Lung microvascular endothelial cell (primary cell): ENCODE results near the gene NT5C1B. TPM values are rescaled to one million over a fixed set of nuclear protein-coding genes. Genes with fewer than 3 reads are reported as not detected.

Experiments
- DNase-seq, 2 donors: peaks; one replicate each; pipeline versions ENCODE4 v3.0.0 to v3.0.0-alpha.2; 2010; ENCODE audit warnings: low read depth in 2 of 2
- total RNA-seq: library from RNA; depleted of rRNA; stranded (reverse); fragments of >200 nt; gene quantifications from 2 replicates; pipeline ENCODE4 v1.2.1, GENCODE V29; 2014

The NT5C1B gene
- total RNA-seq, 1 donor from 2014 or later = not detected

- peak; percentile 42 to 44 for DNase-seq
These were observed 10.3 kb upstream of the NT5C1B start for GRCh38 chr2:18599509-18600254.

GRCh38 chr2:18598848-18599484 is 9.6 kb upstream of the NT5C1B start:
- DNase-seq = peak in 1 of 2 donors; percentile 24

- DNase-seq = peak; percentile 25 to 53
These were observed 8.2 kb upstream of the NT5C1B start for GRCh38 chr2:18597618-18598017.

GRCh38 chr2:18596993-18597392 is 7.6 kb upstream of the NT5C1B start:
- DNase-seq = no peak

- no peak for DNase-seq
These were observed 4.1 kb upstream of the NT5C1B start for GRCh38 chr2:18593496-18593895.

- DNase-seq = no peak
These were observed 3.0 kb upstream of the NT5C1B start for GRCh38 chr2:18592372-18592771.

GRCh38 chr2:18588802-18589201 is 567 bp downstream of the NT5C1B start:
- no peak for DNase-seq

GRCh38 chr2:18588049-18588448 is 1.3 kb downstream of the NT5C1B start:
- no peak for DNase-seq

GRCh38 chr2:18585526-18585925 is 3.8 kb downstream of the NT5C1B start:
- no peak for DNase-seq

- DNase-seq = no peak
These were observed 4.8 kb downstream of the NT5C1B start for GRCh38 chr2:18584608-18584954.

- DNase-seq = no peak
These were observed 5.3 kb downstream of the NT5C1B start for GRCh38 chr2:18583905-18584607.

GRCh38 chr2:18580606-18581005 is 8.8 kb downstream of the NT5C1B start:
- DNase-seq = no peak

GRCh38 chr2:18578033-18578432 is 11.3 kb downstream of the NT5C1B start:
- DNase-seq = no peak

GRCh38 chr2:18566145-18566769 is 23.1 kb downstream of the NT5C1B start:
- DNase-seq = peak in 1 of 2 donors; percentile 67

- no peak for DNase-seq
These were observed 28.6 kb downstream of the NT5C1B start for GRCh38 chr2:18560797-18561085.

- DNase-seq = peak; percentile 91 to 95
These were observed 29.2 kb downstream of the NT5C1B start, which contains the start of gene RDH14 for GRCh38 chr2:18560031-18560796. RDH14 (minus strand) TSS chr2:18560653; CDS start chr2:18560572, 81 bp downstream.

- DNase-seq = peak in 1 of 2 donors; percentile 7
These were observed 29.8 kb downstream of the NT5C1B start for GRCh38 chr2:18559531-18560030.

GRCh38 chr2:18558458-18558857 is 30.9 kb downstream of the NT5C1B start:
- no peak for DNase-seq

GRCh38 chr2:18557121-18557520 is 32.2 kb downstream of the NT5C1B start:
- no peak for DNase-seq

- DNase-seq = peak; percentile 48 to 58
These were observed 36.9 kb downstream of the NT5C1B start for GRCh38 chr2:18552351-18553077.

- DNase-seq = no peak
These were observed 37.7 kb downstream of the NT5C1B start for GRCh38 chr2:18551623-18552022.
